SHP77 (cell line): Measurements from ENCODE around the gene EDN1.

ENCODE experiments used
- DNase-seq, 2 experiments: peaks; one replicate each; lab custom pipeline; 2025; lab: John Stamatoyannopoulos, UW

Gene EDN1

DNA sequence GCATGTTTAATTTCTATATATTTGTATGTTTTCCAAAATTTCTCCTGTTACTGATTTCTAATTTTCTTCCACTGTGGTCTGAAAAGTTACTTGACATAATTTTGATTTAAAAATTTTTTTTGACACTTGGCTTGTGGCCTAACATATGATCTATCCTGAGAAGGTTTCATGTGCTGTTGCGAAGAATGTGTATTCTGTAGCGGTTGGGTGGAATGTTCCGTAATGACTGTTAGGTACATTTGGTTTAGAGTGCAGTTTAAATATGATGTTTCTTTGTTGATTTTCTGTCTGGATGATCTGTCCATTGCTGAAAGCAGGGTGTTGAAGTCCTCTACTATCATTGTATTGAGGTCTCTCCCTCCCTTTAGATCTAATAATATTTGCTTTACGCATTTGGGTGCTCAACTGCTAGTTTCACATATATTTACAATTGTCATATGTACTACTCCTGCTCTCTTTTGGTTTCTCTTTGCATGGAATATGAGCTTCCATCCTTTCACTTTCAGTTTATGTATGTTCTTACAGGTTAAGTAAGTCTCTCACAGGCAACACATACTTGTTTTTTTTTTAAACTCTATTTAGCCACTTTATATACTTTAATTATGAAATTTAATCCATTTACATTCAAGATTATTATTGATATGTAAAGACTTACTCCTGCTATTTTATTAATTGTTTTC lies 19.5 kb upstream of the EDN1 start:
- no peak for DNase-seq

GRCh38 chr6:12271594-12271993 lies 18.6 kb upstream of the EDN1 start:
- no peak for DNase-seq

GRCh38 chr6:12271997-12272396 lies 18.2 kb upstream of the EDN1 start:
- DNase-seq: no peak

- DNase-seq: no peak
Observed at GRCh38 chr6:12275107-12275506, 15.1 kb upstream of the EDN1 start.

- DNase-seq: no peak
Observed at GRCh38 chr6:12276930-12277315, 13.2 kb upstream of the EDN1 start.

- DNase-seq: no peak
Observed at GRCh38 chr6:12277386-12277785, 12.8 kb upstream of the EDN1 start.

DNA sequence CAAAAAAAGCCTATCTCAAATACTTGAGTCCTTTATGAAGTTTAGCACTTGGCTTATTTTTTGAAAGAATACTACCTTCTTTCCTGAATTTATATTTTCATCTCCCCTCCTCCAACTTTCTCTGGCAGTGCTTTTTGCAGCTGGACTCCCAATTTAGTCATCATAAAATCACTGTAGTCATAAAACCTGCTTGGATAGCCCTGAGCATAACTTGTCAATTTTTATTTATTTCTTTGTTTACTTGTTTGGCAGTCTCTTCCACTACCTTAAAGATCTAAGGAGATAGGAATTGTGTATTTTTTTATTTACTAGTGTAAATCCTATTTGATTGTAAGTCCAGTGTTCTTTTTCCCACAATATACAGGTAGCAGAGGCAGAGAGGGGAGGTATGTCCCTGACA lies 11.2 kb upstream of the EDN1 start:
- DNase-seq: no peak

DNA sequence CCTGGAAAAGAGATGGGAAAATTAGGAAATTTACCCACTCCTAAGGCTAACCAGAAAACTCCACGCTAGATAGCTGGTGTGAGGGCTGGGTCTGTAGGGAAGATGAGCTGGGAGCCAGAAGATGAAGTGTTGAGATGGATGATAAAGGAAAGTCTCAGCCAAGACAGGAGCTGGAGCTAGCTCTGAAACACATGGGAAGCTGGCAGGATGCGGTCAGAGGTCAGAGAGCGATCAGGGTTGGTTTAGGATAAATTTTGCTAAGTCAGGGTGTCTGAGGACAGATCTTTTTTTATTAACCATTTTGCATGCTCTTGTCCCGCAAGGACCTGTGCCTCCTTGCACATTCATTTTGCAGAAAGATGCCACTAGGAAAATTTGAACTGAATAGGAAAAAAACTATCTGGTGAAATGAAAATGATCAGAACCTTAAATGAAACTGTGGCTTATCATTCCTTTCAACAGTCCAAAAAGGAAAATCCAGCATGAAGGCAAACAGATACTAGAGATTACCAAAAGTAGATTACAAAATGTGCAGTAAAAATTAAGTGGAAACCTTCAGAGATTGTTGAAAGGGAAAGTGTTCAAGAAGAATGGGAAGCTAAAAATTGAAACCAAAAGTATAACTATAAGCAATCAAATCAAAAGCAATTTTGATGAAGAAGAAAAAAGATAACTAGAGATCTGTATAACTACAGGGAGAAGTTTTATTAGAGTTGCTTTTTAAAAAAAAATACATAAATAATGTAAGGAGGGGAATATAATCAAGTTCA lies 10.7 kb upstream of the EDN1 start:
- DNase-seq: no peak

- DNase-seq: no peak
Observed at GRCh38 chr6:12280458-12280857, 9.7 kb upstream of the EDN1 start.

DNA sequence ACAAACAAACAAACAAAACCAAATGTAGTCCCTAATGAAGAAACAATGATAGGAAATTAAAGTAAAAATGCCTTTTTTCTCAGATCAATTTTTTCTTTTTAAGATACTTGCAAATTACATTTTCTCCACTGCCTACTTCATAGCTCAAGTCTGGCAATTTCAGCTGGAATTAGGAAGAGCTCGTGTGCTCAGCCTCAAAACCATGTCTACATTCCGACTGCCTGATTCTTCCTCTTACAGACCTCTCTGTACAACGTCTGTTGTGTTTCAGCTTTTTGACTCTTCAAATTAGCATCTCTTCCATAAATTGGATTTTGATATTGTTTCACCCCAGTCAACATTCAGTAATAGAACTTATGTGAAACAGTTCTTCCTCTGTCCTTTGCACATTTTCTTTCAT lies 9.3 kb upstream of the EDN1 start:
- DNase-seq: no peak

GRCh38 chr6:12283904-12284303 lies 6.3 kb upstream of the EDN1 start:
- DNase-seq: no peak

- no peak for DNase-seq
Observed at GRCh38 chr6:12286373-12287110, 3.6 kb upstream of the EDN1 start.

DNA sequence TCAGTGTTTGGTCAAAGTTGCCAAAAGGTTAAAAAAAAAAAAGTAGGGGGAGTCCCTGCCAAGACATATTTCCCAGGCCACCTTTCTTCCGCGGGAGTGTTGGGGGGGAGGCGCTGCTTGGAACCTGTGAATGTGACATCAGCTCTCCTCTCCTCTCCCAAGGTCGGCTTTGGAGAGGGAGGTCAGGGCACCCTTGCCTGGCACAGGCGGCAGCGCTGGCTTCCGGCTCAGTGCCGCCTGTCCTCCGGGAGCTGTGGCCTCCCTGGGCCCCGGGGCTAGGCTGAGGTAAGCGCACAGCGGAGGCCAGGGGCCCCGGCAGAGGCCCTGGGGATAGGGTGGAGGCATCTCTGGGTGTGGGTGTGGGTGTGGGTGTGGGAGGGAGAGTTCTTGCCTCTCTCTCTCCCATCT lies 1.9 kb upstream of the EDN1 start:
- no peak for DNase-seq

- no peak for DNase-seq
Observed at GRCh38 chr6:12288914-12289313, 1.2 kb upstream of the EDN1 start.

DNA sequence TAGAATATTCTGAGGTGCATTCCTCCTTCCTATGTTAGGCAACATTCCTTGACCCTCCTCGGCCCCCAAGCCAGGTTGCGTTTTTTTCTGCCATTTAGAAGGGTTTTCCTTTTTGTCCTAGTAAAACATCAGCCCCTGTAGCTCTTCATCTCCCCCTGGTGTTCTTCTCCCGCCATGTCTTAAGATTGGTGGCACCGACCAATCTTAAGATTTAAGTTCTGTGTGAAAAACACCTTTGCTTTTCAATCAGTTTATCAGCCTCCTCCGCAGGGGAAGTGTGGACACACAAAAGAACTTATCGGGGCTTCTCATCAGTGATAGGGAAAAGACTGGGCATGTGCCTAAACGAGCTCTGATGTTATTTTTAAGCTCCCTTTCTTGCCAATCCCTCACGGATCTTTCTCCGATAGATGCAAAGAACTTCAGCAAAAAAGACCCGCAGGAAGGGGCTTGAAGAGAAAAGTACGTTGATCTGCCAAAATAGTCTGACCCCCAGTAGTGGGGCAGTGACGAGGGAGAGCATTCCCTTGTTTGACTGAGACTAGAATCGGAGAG lies 719 bp upstream of the EDN1 start:
- DNase-seq: no peak

- DNase-seq: no peak
Observed at GRCh38 chr6:12291071-12291838, 1.1 kb downstream of the EDN1 start.

- no peak for DNase-seq
Observed at GRCh38 chr6:12291839-12292604, 1.9 kb downstream of the EDN1 start.

GRCh38 chr6:12293235-12293930 lies 3.2 kb downstream of the EDN1 start:
- DNase-seq: no peak

DNA sequence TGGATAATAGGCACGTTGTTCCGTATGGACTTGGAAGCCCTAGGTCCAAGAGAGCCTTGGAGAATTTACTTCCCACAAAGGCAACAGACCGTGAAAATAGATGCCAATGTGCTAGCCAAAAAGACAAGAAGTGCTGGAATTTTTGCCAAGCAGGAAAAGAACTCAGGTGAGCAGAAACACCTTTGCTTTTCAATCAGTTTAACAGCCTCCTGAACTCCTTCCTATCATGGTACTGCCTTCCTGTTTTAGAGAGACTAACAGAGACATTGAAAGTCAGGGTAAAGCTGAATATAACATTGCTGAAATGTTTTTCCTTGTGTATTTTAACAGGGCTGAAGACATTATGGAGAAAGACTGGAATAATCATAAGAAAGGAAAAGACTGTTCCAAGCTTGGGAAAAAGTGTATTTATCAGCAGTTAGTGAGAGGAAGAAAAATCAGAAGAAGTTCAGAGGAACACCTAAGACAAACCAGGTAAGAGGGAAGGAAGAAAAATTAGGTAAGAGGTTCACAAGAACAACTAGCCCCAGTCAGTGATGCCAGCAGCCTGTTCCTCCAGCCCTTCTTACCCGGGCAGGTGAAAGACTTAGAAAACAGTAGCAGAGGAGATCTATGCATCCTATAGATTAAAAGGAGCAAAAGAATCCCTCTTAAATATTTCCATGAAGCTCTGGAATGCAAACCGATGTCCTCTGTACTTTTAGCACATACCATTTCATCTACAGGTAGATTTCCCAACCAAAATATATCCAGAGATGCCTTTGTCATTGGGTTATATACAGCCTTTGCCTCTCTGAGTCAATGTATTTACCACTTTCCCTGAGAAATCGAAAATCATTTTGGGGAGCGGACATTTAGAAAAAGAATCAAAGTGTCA lies 4.0 kb downstream of the EDN1 start:
- no peak for DNase-seq
